Testis (tissue), 2 donors: Measurements from ENCODE around the gene C2CD5.

ENCODE experiments used
- CTCF ChIP-seq, 3 experiments: fragments of 450-650 bp in 2 of 3; fragments of 200-600 bp in 1 of 3; sonication (generic) in 1 of 3; IDR thresholded peaks; one replicate each; pipeline ENCODE4 v1.5.1; 2016 to 2019; ENCODE audit warnings: antibody characterized with exemption in 3 of 3, mild to moderate bottlenecking in 2 of 3, moderate library complexity in 1 of 3
- POLR2A ChIP-seq: fragments of 450-650 bp; IDR thresholded peaks from one replicate; pipeline ENCODE4 v1.6.1; 2017; ENCODE audit warnings: antibody characterized with exemption, mild to moderate bottlenecking, moderate library complexity

DNA sequence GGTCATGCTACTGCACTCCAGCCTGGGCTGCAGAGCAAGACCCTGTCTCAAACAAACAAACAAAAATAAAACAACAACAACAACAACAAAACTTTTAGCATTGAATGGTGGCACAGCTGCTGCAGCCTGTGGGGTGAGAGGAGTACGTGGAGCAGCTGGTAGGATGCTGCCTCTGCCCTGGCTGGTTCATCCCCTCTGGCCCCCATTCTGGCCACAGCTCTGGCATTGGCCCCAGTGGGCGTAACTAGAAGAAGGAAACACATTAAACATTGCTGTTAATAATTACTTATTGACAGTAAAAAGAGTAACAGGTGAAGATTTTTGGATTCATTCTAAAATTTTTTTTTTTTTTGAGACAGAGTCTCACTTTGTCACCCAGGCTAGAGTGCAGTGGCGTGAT lies 28.8 kb upstream of the C2CD5 start:
- TF ChIP-seq CTCF (IDR thresholded peaks at IDR 0.05): no peak
- no peak for TF ChIP-seq POLR2A
